Frontal cortex (tissue), 4 donors: ENCODE measurements around the gene ETNK1. TPM values are rescaled to one million over a fixed set of nuclear protein-coding genes. Genes with fewer than 3 reads are reported as not detected.

Source experiments
- DNase-seq, 2 donors: peaks; one replicate each; pipeline ENCODE4 v3.0.0; 2012; ENCODE audit warnings: low spot score in 2 of 2
- FAIRE-seq: peaks from 2 replicates; lab custom pipeline; 2012; peaks lifted over from hg19 to GRCh38; lab: Jason Lieb, UNC
- small RNA-seq: library from RNA; depleted of rRNA; stranded (forward); fragments of <200 nt; gene quantifications from one replicate; pipeline ENCODE3, GENCODE V24; 2014
- total RNA-seq: library from RNA; depleted of rRNA; stranded (reverse); fragments of >200 nt; gene quantifications from one replicate; pipeline ENCODE4 v1.2.3, GENCODE V29; 2014
- donor health status: control.
- donor health status: control.
- donor health status: control.

Gene ETNK1
- total RNA-seq, 1 donor from 2014 or later = 156 TPM

GRCh38 chr12:22729431-22729956, 104.5 kb downstream of the ETNK1 start:
- FAIRE-seq (no peak), DNase-seq (no peak)

GRCh38 chr12:22729957-22730443, 105.0 kb downstream of the ETNK1 start:
- DNase-seq (no peak), FAIRE-seq (no peak)

- FAIRE-seq (no peak), DNase-seq (no peak)
These were observed 106.3 kb downstream of the ETNK1 start for GRCh38 chr12:22731236-22731635.

GRCh38 chr12:22733756-22734155, 108.8 kb downstream of the ETNK1 start:
- FAIRE-seq = no peak
- no peak for DNase-seq

GRCh38 chr12:22738945-22739344, 114.0 kb downstream of the ETNK1 start:
- DNase-seq (no peak), FAIRE-seq (no peak)

Small RNA genes lying within 50 kb of the gene (small RNA-seq; reads per million reads assigned to genes)
- gene RPS27P22 = not detected

Other genes with a start within 250 kb of the ETNK1 start
- gene C2CD5, start 80.6 kb upstream of the ETNK1 start, total RNA-seq = 131 TPM